SKM-1 (cell line): Measurements from ENCODE around the gene BEGAIN.
A peak's percentile ranks its signal among the peaks of the same experiment; 100 is the strongest.

Experiments
- DNase-seq: peaks from one replicate; lab custom pipeline; 2025; ENCODE audit not compliant: unreplicated experiment; lab: John Stamatoyannopoulos, UW

BEGAIN gene

GRCh38 chr14:100587086-100587762 is at the start of gene BEGAIN:
TSS of gene BEGAIN (minus strand) at chr14:100587417. CDS start at chr14:100587290, 127 bp downstream.
- DNase-seq: no peak

GRCh38 chr14:100636559-100636958 is 49.3 kb upstream of the BEGAIN start:
- no peak for DNase-seq

- DNase-seq: no peak
Measured at GRCh38 chr14:100634026-100634425, 46.8 kb upstream of the BEGAIN start.

- DNase-seq: no peak
Measured at GRCh38 chr14:100633406-100633805, 46.2 kb upstream of the BEGAIN start.

GRCh38 chr14:100629696-100630095 is 42.5 kb upstream of the BEGAIN start:
- no peak for DNase-seq

- no peak for DNase-seq
Measured at GRCh38 chr14:100629098-100629497, 41.9 kb upstream of the BEGAIN start.

GRCh38 chr14:100628225-100628624 is 41.0 kb upstream of the BEGAIN start:
- DNase-seq: no peak

GRCh38 chr14:100626614-100627013 is 39.4 kb upstream of the BEGAIN start:
- DNase-seq: no peak

- no peak for DNase-seq
Measured at GRCh38 chr14:100623961-100624360, 36.7 kb upstream of the BEGAIN start.

- no peak for DNase-seq
Measured at GRCh38 chr14:100623557-100623956, 36.3 kb upstream of the BEGAIN start.

- DNase-seq: no peak
Measured at GRCh38 chr14:100622708-100623485, 35.7 kb upstream of the BEGAIN start.

- peak; percentile 4 for DNase-seq
Measured at GRCh38 chr14:100622224-100622623, 35.0 kb upstream of the BEGAIN start.

- no peak for DNase-seq
Measured at GRCh38 chr14:100621806-100622205, 34.6 kb upstream of the BEGAIN start.

GRCh38 chr14:100620255-100621100 is 33.3 kb upstream of the BEGAIN start:
- no peak for DNase-seq

GRCh38 chr14:100619396-100620254 is 32.4 kb upstream of the BEGAIN start:
- DNase-seq: no peak

GRCh38 chr14:100618763-100619320 is 31.6 kb upstream of the BEGAIN start:
- no peak for DNase-seq

- DNase-seq: peak; percentile 24
Measured at GRCh38 chr14:100618318-100618693, 31.1 kb upstream of the BEGAIN start.

GRCh38 chr14:100617410-100618317 is 30.4 kb upstream of the BEGAIN start:
- DNase-seq: no peak

- no peak for DNase-seq
Measured at GRCh38 chr14:100616854-100617409, 29.7 kb upstream of the BEGAIN start.
